ENCODE data around the gene UBR4. TPM values are rescaled to one million over a fixed set of nuclear protein-coding genes. Genes with fewer than 3 reads are reported as not detected.

The UBR4 gene
- total RNA-seq, 3 donors from 2014 or later = 114 to 145 (median 140) TPM

DNA sequence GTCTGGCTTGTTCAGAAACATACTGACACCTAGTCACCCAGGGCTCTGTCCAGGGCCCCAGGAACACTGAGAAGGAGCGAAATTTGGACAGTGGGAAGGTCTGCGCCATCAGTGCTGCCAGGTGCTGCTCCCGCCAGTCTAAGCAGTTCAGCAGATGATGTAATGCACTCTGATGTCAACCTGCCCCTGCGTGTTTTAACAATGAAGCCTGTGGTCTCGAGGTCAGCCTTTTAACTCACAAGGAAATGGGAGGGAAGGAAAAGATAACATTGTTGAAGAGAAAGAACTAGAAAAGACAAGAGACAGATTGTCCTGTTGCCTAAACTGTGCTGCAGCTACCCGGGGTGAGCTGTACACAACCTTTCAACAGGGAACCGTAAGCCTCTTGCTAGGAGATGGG, 127.0 kb downstream of the UBR4 start:
- Histone ChIP-seq H3K27me3 (no peaks in the 10 kb centered on the region), H3K9me3 (no peaks in the 10 kb centered on the region), H3K27ac (peak overlapping the region in 1 of 2 donors; percentile 21), H3K36me3 (no peaks in the 10 kb centered on the region), H3K4me3 (no peak overlapping the region), H3K4me1 (no peaks in the 10 kb centered on the region)
- intact Hi-C loops (cut with DNase I; ENCODE audit: low total_unique reads) = no loop called here
- no peak for DNase-seq (ENCODE audit: low spot score in 2 of 2)
- TF ChIP-seq POLR2AphosphoS5 (IDR thresholded peaks at IDR 0.05) = no peak
- TF ChIP-seq POLR2A (IDR thresholded peaks at IDR 0.05) = no peak
- no peak for TF ChIP-seq CTCF (IDR thresholded peaks at IDR 0.05)

GRCh38 chr1:19081218-19081893, 128.7 kb downstream of the UBR4 start:
- no peaks in the 10 kb centered on the region for H3K36me3 ChIP-seq
- TF ChIP-seq CTCF (IDR thresholded peaks at IDR 0.05) (no peak), POLR2AphosphoS5 (IDR thresholded peaks at IDR 0.05) (no peak), POLR2A (IDR thresholded peaks at IDR 0.05) (no peak)
- no peak for DNase-seq (ENCODE audit: low spot score in 2 of 2)
- H3K4me3 ChIP-seq = peak overlapping the region in 2 of 3 donors; percentile 13 to 42
- peak overlapping the region; percentile 48 to 72 for H3K27ac ChIP-seq
- H3K27me3 ChIP-seq = no peaks in the 10 kb centered on the region
- no peaks in the 10 kb centered on the region for H3K9me3 ChIP-seq
- intact Hi-C loops (cut with DNase I; ENCODE audit: low total_unique reads) = no loop called here
- no peaks in the 10 kb centered on the region for H3K4me1 ChIP-seq

GRCh38 chr1:19080721-19081120, 129.3 kb downstream of the UBR4 start:
- Histone ChIP-seq H3K9me3 (no peaks in the 10 kb centered on the region), H3K4me3 (peak overlapping the region in 1 of 3 donors; percentile 42), H3K36me3 (no peaks in the 10 kb centered on the region), H3K4me1 (no peaks in the 10 kb centered on the region), H3K27ac (peak overlapping the region; percentile 48 to 72), H3K27me3 (no peaks in the 10 kb centered on the region)
- intact Hi-C loops (cut with DNase I; ENCODE audit: low total_unique reads) = no loop called here
- TF ChIP-seq POLR2A (IDR thresholded peaks at IDR 0.05) (no peak), POLR2AphosphoS5 (IDR thresholded peaks at IDR 0.05) (no peak), CTCF (IDR thresholded peaks at IDR 0.05) (no peak)
- no peak for DNase-seq (ENCODE audit: low spot score in 2 of 2)

DNA sequence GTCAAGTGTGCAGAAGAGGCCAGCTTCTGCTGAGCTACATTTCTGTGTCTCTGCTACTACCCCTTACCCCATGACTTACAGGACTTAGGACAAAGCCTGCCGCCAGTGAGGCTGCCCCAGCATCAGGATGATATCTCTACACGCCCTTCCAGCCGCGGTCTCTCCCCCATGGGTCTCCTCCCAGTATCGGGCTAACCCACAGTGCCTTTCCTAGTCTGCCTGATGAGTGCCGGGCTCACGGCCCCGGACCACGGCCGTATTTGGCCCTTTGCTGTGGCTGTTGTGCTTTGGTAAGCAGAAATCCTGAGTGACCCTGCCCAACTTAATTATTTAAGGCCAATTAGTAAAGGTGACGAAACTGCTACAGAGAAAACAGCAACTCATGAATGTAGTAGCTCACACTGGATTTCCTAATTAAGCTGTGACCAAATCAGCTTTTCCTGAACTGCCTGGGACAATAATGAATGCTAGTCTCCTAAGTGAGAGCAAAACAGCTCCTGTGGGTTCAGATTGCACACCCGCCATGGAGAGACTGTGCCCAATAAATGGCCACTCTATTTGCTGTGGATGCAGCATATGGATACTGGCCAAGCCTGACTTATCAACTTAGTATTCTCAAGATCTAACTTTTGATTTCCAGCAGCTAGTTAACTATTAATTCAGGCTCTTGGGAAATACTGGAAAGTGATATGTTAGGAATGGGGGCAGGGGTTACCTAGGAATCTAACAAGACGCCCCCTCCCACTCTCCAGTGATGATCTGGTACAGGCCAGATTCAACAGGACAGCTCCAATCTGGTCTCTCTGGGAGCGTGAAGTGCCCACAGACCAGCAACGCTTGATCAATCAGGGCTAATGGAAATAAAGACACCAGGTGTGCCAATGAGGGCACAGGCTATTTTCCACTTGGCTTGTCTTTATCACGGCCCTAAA, 130.3 kb downstream of the UBR4 start:
- intact Hi-C loops (cut with DNase I; ENCODE audit: low total_unique reads) = loop anchor here (10.0 kb wide), 1 partner anchor 175 kb away; the partner anchor contains the start of gene ALDH4A1
- no peaks in the 10 kb centered on the region for H3K36me3 ChIP-seq
- H3K4me1 ChIP-seq = no peaks in the 10 kb centered on the region
- TF ChIP-seq POLR2A (IDR thresholded peaks at IDR 0.05) (no peak), POLR2AphosphoS5 (IDR thresholded peaks at IDR 0.05) (no peak), CTCF (IDR thresholded peaks at IDR 0.05) (no peak)
- DNase-seq (ENCODE audit: low spot score in 2 of 2) = no peak
- no peak overlapping the region for H3K4me3 ChIP-seq
- no peaks in the 10 kb centered on the region for H3K9me3 ChIP-seq
- no peak overlapping the region for H3K27ac ChIP-seq
- H3K27me3 ChIP-seq = no peaks in the 10 kb centered on the region

GRCh38 chr1:19078536-19078935, 131.5 kb downstream of the UBR4 start:
- DNase-seq (ENCODE audit: low spot score in 2 of 2) = no peak
- H3K4me3 ChIP-seq = no peak overlapping the region
- H3K4me1 ChIP-seq = peaks cover under 1 to 11% of the 10 kb centered on the region in 2 donors
- intact Hi-C loops (cut with DNase I; ENCODE audit: low total_unique reads) = loop anchor here (10.0 kb wide), 1 partner anchor 174 kb away; the partner anchor contains the start of gene ALDH4A1
- H3K27ac ChIP-seq = no peak overlapping the region
- H3K36me3 ChIP-seq = no peaks in the 10 kb centered on the region
- no peaks in the 10 kb centered on the region for H3K27me3 ChIP-seq
- TF ChIP-seq POLR2A (IDR thresholded peaks at IDR 0.05) (no peak), POLR2AphosphoS5 (IDR thresholded peaks at IDR 0.05) (no peak), CTCF (IDR thresholded peaks at IDR 0.05) (no peak)
- no peaks in the 10 kb centered on the region for H3K9me3 ChIP-seq
